Karpas-422 (cell line): ENCODE data around the gene EIF4B. TPM values are rescaled to one million over a fixed set of nuclear protein-coding genes. Genes with fewer than 3 reads are reported as not detected.

Experiments used
- DNase-seq: peaks from one replicate; pipeline ENCODE4 v3.0.0-alpha.2; 2015
- H2AFZ ChIP-seq: fragments of 200-600 bp; sonication (generic); 2 replicates; pipeline ENCODE4 v1.6.1; 2014; ENCODE audit warnings: antibody characterized with exemption, low read length, mixed read lengths
- H3K27ac ChIP-seq: fragments of 200-600 bp; sonication (generic); 2 replicates; pipeline ENCODE4 v1.5.1; 2014; ENCODE audit warnings: mild to moderate bottlenecking, low read length, moderate library complexity
- H3K27me3 ChIP-seq: fragments of 200-600 bp; sonication (generic); 2 replicates; pipeline ENCODE4 v1.6.1; 2014; ENCODE audit warnings: low read length, mixed read lengths
- H3K36me3 ChIP-seq: fragments of 200-600 bp; sonication (generic); 2 replicates; pipeline ENCODE4 v1.6.1; 2014; ENCODE audit warnings: low read length, mixed read lengths; ENCODE audit not compliant: insufficient read depth
- H3K4me1 ChIP-seq: fragments of 200-600 bp; sonication (generic); 2 replicates; pipeline ENCODE4 v1.6.1; 2014; ENCODE audit warnings: mild to moderate bottlenecking, low read length, mixed read lengths
- H3K4me2 ChIP-seq: fragments of 200-600 bp; sonication (generic); 2 replicates; pipeline ENCODE4 v1.6.1; 2014; ENCODE audit warnings: low read length, low read depth, mild to moderate bottlenecking; ENCODE audit not compliant: poor library complexity, severe bottlenecking
- H3K4me3 ChIP-seq: fragments of 200-600 bp; sonication (generic); 2 replicates; pipeline ENCODE4 v1.5.1; 2014; ENCODE audit warnings: mild to moderate bottlenecking, antibody characterized with exemption, low read length, mixed read lengths
- H3K79me2 ChIP-seq: fragments of 200-600 bp; sonication (generic); 2 replicates; pipeline ENCODE4 v1.6.1; 2014; ENCODE audit warnings: mild to moderate bottlenecking, low read length, mixed read lengths
- H3K9ac ChIP-seq: fragments of 200-600 bp; sonication (generic); 2 replicates; pipeline ENCODE4 v1.6.0; 2014; ENCODE audit warnings: low read length
- H3K9me2 ChIP-seq: fragments of 200-600 bp; sonication (generic), shearing (Covaris generic); replicated peaks from 2 replicates; pipeline ENCODE4 v1.6.0; 2014; ENCODE audit warnings: mild to moderate bottlenecking, low read length, moderate library complexity; ENCODE audit not compliant: insufficient read depth
- H3K9me3 ChIP-seq: fragments of 300-700, 200-600 bp; sonication (generic); 2 replicates; pipeline ENCODE4 v1.6.1; 2014; ENCODE audit warnings: low read length, mixed read lengths
- H4K20me1 ChIP-seq: fragments of 200-600 bp; sonication (generic); 2 replicates; pipeline ENCODE4 v1.6.1; 2014; ENCODE audit warnings: mild to moderate bottlenecking, antibody characterized with exemption, low read length, low read depth; ENCODE audit not compliant: insufficient read depth
- total RNA-seq: library from RNA; depleted of rRNA; stranded (reverse); fragments of >200 nt; shearing (Covaris generic); gene quantifications from 2 replicates; pipeline ENCODE4 v1.2.3, GENCODE V29; 2014; ENCODE audit warnings: low replicate concordance

Gene EIF4B
- total RNA-seq, 1 experiment from 2014 or later, result 549 TPM

DNA sequence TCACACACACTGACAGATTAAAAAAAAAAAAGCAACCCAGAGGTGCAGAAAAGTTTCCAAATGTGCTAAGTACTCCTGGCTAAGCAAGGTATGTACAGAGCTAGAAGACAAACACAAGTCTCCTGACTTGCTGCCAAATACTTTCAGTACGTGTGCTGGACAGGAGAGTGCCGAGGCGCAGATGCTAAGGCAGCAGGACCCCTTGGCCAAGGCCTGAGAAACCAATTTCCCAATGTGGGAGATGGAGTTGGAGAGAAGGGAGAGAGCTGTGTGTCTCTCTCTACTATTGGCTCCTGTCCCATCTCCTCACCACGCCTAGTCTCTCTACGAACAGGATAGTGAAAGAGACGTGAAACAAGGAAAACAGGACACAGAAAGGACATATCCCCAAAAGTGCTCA, 67.6 kb downstream of the EIF4B start:
- H3K36me3 ChIP-seq, result no peaks in the 10 kb centered on the region
- peaks cover 12% of the 10 kb centered on the region for H3K4me1 ChIP-seq

DNA sequence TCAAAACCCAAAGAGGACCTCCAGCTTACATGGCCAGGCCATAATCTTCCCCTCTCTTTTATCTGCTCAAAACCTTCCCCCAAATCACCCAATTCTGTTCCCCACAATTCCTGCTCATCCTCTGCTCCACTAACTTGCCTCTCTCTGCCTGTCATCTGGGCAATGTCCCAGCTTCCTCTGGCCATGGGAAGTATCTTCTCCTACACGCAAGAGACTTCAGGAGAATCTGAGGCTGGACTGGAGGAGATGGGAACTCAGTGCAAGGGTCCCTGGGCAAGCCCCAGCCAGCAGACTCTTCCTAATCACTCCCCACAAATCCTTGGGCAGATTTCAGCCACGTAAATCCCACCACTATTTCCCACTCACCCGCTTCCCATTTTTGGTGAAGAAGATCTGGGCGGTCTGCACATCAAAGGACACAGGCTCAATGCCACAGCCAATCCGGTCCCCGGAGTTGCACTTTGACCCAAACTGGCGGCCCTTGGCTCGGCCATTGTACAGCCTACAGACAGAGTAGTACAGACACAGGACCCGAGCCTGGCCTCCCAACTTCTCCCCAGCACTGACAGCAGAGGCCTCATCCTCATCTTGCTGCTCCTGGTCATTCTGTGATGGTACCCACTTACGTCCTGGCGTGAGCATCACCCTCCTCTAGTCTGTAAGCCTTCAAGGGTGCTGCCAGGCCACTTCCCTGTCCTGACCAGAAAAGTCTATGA, 68.2 kb downstream of the EIF4B start:
- H3K4me1 ChIP-seq, result peaks cover 13% of the 10 kb centered on the region
- H3K79me2 ChIP-seq, result peaks cover 12% of the 10 kb centered on the region
- no peaks in the 10 kb centered on the region for H4K20me1 ChIP-seq
- no peaks in the 10 kb centered on the region for H3K27me3 ChIP-seq
- no peak overlapping the region for H3K9ac ChIP-seq
- no peaks in the 10 kb centered on the region for H3K9me2 ChIP-seq
- H2AFZ ChIP-seq, result no peak overlapping the region
- no peak overlapping the region for H3K4me3 ChIP-seq
- no peak overlapping the region for H3K4me2 ChIP-seq
- H3K27ac ChIP-seq, result no peak overlapping the region
- H3K9me3 ChIP-seq, result no peaks in the 10 kb centered on the region
- no peak for DNase-seq
- H3K36me3 ChIP-seq, result no peaks in the 10 kb centered on the region

More for the DNA sequence above, 67.6 kb downstream of the EIF4B start:
- no peak for DNase-seq
- H3K4me3 ChIP-seq, result no peak overlapping the region
- H3K9me3 ChIP-seq, result no peaks in the 10 kb centered on the region
- H2AFZ ChIP-seq, result no peak overlapping the region
- H4K20me1 ChIP-seq, result no peaks in the 10 kb centered on the region
- H3K4me2 ChIP-seq, result no peak overlapping the region
- H3K9ac ChIP-seq, result no peak overlapping the region
- H3K27me3 ChIP-seq, result no peaks in the 10 kb centered on the region
- no peaks in the 10 kb centered on the region for H3K9me2 ChIP-seq
- H3K79me2 ChIP-seq, result peaks cover 12% of the 10 kb centered on the region
- H3K27ac ChIP-seq, result no peak overlapping the region

DNA sequence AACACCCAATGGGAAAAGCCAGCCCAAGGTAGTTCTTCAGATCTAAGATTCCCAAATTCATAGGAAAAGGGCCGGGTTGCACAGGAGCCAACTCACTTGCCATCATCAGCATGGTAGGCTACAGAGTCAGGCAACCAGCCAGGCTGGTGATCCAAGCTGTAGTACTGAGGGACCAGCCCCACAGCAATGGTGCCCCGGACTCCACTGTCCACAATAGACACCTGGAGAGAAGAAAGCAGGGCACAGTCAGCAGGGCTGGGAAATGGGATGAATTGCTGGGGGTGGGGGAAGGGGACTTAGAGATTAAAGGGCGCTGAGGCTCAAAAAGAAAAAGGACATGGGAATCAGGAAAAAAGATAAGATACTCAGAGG, 68.7 kb downstream of the EIF4B start:
- Histone ChIP-seq H3K4me2 (no peak overlapping the region), H4K20me1 (no peaks in the 10 kb centered on the region), H3K27me3 (no peaks in the 10 kb centered on the region), H3K79me2 (peaks cover 12% of the 10 kb centered on the region), H3K4me3 (no peak overlapping the region), H3K4me1 (peaks cover 18% of the 10 kb centered on the region), H3K36me3 (no peaks in the 10 kb centered on the region), H3K9me3 (no peaks in the 10 kb centered on the region), H2AFZ (no peak overlapping the region), H3K9me2 (no peaks in the 10 kb centered on the region), H3K27ac (no peak overlapping the region), H3K9ac (no peak overlapping the region)
- DNase-seq, result no peak

DNA sequence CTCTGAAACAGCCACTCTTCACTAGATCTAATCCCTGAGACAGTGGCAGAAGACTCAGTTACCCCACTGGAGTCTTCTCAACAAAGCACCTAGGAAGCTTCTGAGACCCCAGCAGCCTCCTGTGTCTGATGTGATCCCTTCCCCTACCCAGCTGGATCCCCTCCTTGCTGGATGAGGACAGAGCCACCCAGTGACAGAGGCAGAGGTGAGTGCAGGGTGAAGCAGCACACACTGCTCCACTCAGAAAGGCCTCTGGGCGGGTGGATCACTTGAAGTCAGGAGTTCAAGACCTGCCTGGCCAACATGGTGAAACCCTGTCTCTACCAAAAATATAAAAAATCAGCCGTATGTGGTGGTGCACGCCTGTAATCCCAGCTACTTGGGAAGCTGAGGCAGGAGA, 70.2 kb downstream of the EIF4B start:
- no peak overlapping the region for H3K27ac ChIP-seq
- no peaks in the 10 kb centered on the region for H3K36me3 ChIP-seq
- H4K20me1 ChIP-seq, result no peaks in the 10 kb centered on the region

DNA sequence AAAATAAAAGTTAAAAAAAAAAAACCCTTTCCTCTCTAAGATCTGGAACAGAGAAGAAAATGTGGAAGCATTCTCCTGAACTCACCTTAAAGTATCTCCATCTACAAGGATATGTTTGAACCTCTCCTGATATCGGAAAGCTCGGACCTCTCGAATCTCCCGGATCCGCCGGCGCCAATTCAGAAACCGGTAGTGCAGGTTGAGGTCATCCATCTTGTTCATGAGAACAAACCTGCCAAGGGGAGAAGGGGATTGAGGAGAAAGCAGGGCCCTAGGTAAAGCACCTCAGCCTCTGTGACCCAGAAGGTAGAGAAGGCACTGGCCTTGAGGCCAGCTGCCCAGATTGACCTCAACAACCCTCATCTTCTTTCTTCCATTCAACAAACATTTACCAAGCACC, 70.8 kb downstream of the EIF4B start:
- Histone ChIP-seq H3K27me3 (no peaks in the 10 kb centered on the region), H3K36me3 (no peaks in the 10 kb centered on the region), H3K4me3 (no peak overlapping the region), H3K4me2 (no peak overlapping the region), H3K79me2 (peaks cover 12% of the 10 kb centered on the region), H3K27ac (no peak overlapping the region), H2AFZ (no peak overlapping the region), H4K20me1 (no peaks in the 10 kb centered on the region), H3K9me2 (no peaks in the 10 kb centered on the region), H3K9ac (no peak overlapping the region), H3K9me3 (no peaks in the 10 kb centered on the region), H3K4me1 (peaks cover 18% of the 10 kb centered on the region)
- no peak for DNase-seq

More for the DNA sequence above, 70.2 kb downstream of the EIF4B start:
- Histone ChIP-seq H3K4me1 (peaks cover 18% of the 10 kb centered on the region), H3K9ac (no peak overlapping the region), H2AFZ (no peak overlapping the region), H3K4me3 (no peak overlapping the region), H3K27me3 (no peaks in the 10 kb centered on the region), H3K4me2 (no peak overlapping the region), H3K79me2 (peaks cover 12% of the 10 kb centered on the region), H3K9me2 (no peaks in the 10 kb centered on the region), H3K9me3 (no peaks in the 10 kb centered on the region)
- no peak for DNase-seq

DNA sequence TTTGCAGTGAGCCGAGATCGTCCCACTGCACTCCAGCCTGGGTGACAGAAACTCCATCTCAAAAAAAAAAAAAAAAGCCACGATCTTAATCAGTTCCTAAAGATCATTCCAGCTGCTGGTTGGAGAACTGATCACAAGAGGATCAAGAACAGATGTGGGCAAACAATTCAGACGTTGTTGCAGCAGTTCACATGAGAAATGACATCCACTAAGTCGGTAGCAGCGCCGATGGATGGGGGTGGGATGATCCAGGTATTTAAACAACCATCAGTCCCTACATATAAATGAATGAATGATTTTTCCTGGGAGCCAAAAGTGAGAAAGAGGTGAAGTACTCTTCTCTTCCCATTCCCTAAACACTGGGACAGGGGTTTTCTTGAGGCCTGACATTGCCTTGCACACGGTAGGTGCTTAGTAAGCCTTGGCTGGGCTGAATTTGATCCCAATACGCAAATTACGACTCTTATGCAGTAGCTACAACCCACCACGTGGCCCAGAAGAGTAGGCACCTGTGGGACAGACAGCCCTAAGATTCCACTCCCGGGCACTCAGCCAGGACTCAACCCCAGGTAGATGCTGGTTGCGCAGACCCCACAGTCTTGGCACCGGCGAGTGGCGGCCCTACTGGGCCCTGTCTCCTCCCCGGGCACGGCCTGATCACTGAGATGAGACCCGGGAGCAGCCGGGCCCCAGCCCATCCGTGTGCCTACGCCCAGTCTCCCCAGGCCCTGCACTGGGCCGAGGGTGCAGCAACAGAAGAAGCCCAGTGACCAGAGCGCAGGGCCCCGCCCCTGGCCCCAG, 72.4 kb downstream of the EIF4B start:
- Histone ChIP-seq H3K27me3 (no peaks in the 10 kb centered on the region), H4K20me1 (no peaks in the 10 kb centered on the region), H3K4me3 (peak overlapping the region; percentile 82), H3K79me2 (peaks cover 12% of the 10 kb centered on the region), H3K4me1 (peaks cover 18% of the 10 kb centered on the region), H3K36me3 (no peaks in the 10 kb centered on the region), H3K27ac (peak overlapping the region; percentile 84), H3K9me3 (no peaks in the 10 kb centered on the region), H3K9ac (peak overlapping the region; percentile 91), H2AFZ (peak overlapping the region; percentile 78; the same call in 1 of the 2 replicates), H3K4me2 (peak overlapping the region; percentile 100), H3K9me2 (no peaks in the 10 kb centered on the region)
- DNase-seq, result peak; percentile 91

DNA sequence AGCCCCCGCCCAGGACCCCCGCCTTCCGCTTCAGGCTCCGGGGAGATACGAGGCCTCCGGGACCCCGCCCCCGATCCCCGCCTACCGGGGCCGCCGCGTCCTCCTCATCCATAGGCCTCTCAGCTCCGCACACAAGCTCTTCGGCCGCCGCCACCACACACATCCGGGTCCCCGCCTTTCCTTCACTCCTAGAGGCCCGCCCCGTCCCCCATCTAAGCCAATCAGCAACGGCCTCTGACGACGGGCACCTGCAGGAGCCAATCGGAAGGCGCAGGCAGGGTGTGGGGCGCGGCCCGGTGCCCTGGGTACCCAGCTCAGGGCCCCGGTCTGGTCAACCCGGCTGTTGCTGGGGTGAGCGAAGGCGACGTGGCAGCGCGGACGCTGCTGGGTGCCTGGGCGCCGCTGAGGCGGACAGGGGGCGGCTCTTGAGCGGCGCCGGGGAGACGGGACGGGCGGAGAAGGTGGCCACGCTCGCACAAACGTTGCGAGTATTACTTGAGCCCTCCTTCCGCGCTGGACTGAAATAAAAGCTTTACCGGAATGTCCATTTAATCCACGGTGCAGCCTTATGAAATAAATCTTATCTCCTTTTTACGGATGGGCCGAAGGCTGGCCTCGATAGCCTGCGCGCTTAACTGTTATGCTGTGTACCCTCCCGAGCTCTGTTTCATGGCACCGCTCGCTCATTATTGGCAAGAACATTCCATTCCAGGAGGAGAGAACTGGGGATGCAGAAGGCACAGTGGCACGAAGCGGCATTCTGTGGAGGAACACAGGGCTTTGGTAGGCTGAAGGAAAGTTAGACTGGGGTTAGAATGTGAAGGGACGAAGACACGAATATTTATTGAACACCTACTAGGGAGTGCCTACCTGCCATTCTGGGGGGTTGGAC, 73.2 kb downstream of the EIF4B start, which contains the start of gene SPRYD3:
Gene SPRYD3 (minus strand): TSS at position 165 of the 892 bp plus-strand sequence. CDS start 57 bp downstream, at position 108.
- Histone ChIP-seq H3K36me3 (no peaks in the 10 kb centered on the region), H3K9me3 (no peaks in the 10 kb centered on the region), H3K27me3 (no peaks in the 10 kb centered on the region), H3K9ac (peak within 1 kb of the TSS; percentile 91), H3K4me2 (peak within 1 kb of the TSS; percentile 100), H4K20me1 (no peaks in the 10 kb centered on the region), H3K27ac (peak within 1 kb of the TSS; percentile 84), H3K4me3 (peak within 1 kb of the TSS; percentile 82), H3K79me2 (peaks cover 12% of the 10 kb centered on the region), H2AFZ (peak within 1 kb of the TSS; percentile 100), H3K9me2 (no peaks in the 10 kb centered on the region), H3K4me1 (peaks cover 18% of the 10 kb centered on the region)
- DNase-seq, result peak; percentile 98
